GM18508 (cell line): ENCODE data around the gene BRD9.
"Not testable (repeated sequence)": the region's sequence is repeated elsewhere in the genome, so short reads cannot be mapped to it uniquely, and the experiment has no call there.

ENCODE experiments used
- ATAC-seq: cut with Tn5 transposase; IDR thresholded peaks from one replicate; pipeline ENCODE4 v1.9.1; 2021; ENCODE audit warnings: moderate number of reproducible peaks; ENCODE audit not compliant: insufficient read depth, unreplicated experiment

BRD9 gene

GRCh38 chr5:861442-862366 is 30.9 kb downstream of the BRD9 start:
- ATAC-seq: no peak

- ATAC-seq: no peak
These were observed 32.0 kb downstream of the BRD9 start for GRCh38 chr5:860506-861150.

GRCh38 chr5:859798-860296 is 32.8 kb downstream of the BRD9 start:
- no peak for ATAC-seq

GRCh38 chr5:859391-859790 is 33.2 kb downstream of the BRD9 start:
- no peak for ATAC-seq

- ATAC-seq: no peak
These were observed 33.9 kb downstream of the BRD9 start for GRCh38 chr5:858726-859125.

- ATAC-seq: no peak
These were observed 35.8 kb downstream of the BRD9 start for GRCh38 chr5:856531-857425.

- ATAC-seq: no peak
These were observed 36.6 kb downstream of the BRD9 start for GRCh38 chr5:855771-856530.

- no peak for ATAC-seq
These were observed 37.4 kb downstream of the BRD9 start for GRCh38 chr5:854966-855743.

- ATAC-seq: no peak
These were observed 38.4 kb downstream of the BRD9 start for GRCh38 chr5:854217-854616.

- not testable (repeated sequence) for ATAC-seq
These were observed 39.0 kb downstream of the BRD9 start for GRCh38 chr5:853416-854090.

GRCh38 chr5:852431-853401 is 39.9 kb downstream of the BRD9 start:
- ATAC-seq: no peak

- ATAC-seq: no peak
These were observed 40.6 kb downstream of the BRD9 start for GRCh38 chr5:852018-852417.

GRCh38 chr5:851553-851952 is 41.0 kb downstream of the BRD9 start:
- no peak for ATAC-seq

GRCh38 chr5:851076-851475 is 41.5 kb downstream of the BRD9 start:
- ATAC-seq: no peak

GRCh38 chr5:850511-851006 is 42.0 kb downstream of the BRD9 start, which contains the start of gene ZDHHC11:
ZDHHC11 (minus strand) TSS chr5:850986; CDS start chr5:850602, 384 bp downstream.
- no peak for ATAC-seq

- no peak for ATAC-seq
These were observed 42.8 kb downstream of the BRD9 start for GRCh38 chr5:849651-850301.
